GM08714 (cell line): ENCODE data around the gene SLC38A11.
"Not testable (repeated sequence)": the region's sequence is repeated elsewhere in the genome, so short reads cannot be mapped to it uniquely, and the experiment has no call there.

ENCODE experiments used
- H3K4me3 ChIP-seq: fragments of 200-500 bp; sonication (Bioruptor generic); 2 replicates; pipeline ENCODE4 v1.5.1; 2014; ENCODE audit warnings: mild to moderate bottlenecking, low read length, inconsistent platforms
- ZNF274 ChIP-seq: IDR thresholded peaks from 2 replicates; pipeline ENCODE4 v1.6.1; 2012; ENCODE audit warnings: mild to moderate bottlenecking, low read depth, low read length

The SLC38A11 gene

DNA sequence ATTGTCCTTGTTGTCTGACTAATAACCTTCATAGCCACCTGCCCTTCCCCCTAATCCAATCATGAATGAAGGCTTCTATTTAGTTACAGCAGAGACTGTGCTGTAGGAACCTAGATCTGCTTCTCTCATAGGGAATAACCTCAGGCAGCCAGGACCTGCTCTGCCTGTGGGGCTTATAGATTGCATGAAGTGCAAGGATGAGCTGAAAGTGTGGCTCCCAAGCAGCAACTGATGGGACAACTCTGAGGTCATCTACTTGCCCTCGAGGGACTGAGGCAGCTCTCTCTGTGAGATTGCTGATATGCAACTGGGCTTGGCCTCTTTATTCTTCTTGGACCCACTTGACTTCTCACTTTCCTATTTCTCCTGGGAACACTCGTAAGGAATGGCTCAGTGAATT lies 23.8 kb upstream of the SLC38A11 start:
- TF ChIP-seq ZNF274: no peak

GRCh38 chr2:164976875-164977470 lies 21.6 kb upstream of the SLC38A11 start:
- H3K4me3 ChIP-seq: not testable (repeated sequence)

More for the DNA sequence above, 23.8 kb upstream of the SLC38A11 start:
- no peak overlapping the region for H3K4me3 ChIP-seq

DNA sequence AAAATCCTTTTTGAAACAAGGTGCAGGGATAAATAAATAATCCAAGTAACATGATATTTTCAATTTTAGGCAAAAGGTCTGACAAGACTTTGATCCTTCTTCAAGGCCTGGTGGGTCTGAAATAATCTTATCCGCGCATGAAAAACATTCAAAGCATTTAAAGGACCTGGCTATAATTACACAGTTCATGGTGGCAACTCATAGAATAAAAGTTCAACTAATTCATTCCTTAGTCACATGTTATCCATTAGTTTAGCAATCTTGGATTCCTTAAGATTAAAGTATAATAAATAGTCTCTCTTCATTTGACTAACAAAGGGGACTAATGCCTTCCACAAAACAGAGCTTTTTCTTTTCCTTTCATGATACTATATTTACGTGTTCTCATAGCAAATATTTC lies 21.0 kb upstream of the SLC38A11 start:
- no peak for TF ChIP-seq ZNF274
- H3K4me3 ChIP-seq: no peak overlapping the region

GRCh38 chr2:164975891-164976290 lies 20.6 kb upstream of the SLC38A11 start:
- no peak overlapping the region for H3K4me3 ChIP-seq
- no peak for TF ChIP-seq ZNF274

DNA sequence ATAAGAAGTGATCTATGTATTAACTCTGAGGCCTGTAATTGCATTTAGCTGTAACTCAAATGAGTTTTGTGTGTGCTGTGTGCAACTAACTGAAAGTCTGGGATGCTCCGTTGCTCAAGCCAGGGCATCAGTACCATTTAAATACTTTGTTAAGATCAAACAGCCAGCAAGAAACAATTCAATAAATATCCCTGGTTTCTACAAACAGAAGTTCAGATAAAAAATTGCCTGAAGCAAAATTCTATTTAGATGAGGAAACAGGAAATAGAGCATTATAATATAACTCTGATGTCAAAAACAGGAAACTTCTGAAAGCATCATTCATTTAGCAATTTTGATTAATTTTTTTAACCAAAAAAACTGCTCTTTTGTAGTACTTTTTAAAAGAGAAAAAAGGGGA lies 18.9 kb upstream of the SLC38A11 start:
- no peak overlapping the region for H3K4me3 ChIP-seq
- TF ChIP-seq ZNF274: no peak

- H3K4me3 ChIP-seq: no peak overlapping the region
- no peak for TF ChIP-seq ZNF274
Observed at GRCh38 chr2:164972216-164972615, 16.9 kb upstream of the SLC38A11 start.

- no peak for TF ChIP-seq ZNF274
Observed at GRCh38 chr2:164969909-164970690, 14.8 kb upstream of the SLC38A11 start.

DNA sequence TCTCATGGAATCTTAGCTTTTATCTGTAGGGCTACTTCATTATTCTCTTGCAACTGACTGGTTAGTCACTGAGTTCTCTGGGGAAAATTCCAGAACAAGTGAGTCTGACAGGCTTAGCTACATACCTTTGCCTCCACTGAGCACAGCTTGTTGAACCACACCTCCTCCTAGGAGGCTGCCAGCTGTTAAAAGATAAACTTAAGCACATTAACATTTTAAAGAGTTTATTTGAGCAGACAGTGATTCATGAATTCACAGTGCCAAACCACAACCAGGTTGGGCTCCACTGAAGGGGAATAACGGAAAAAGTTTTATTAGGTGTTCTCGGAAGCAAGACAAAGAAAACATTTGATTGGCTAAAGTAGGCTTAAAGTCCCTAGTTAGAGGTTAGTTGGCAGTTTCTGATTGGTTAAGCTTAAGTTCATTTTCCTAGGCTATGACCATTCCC lies 12.5 kb upstream of the SLC38A11 start:
- no peak for TF ChIP-seq ZNF274
- no peak overlapping the region for H3K4me3 ChIP-seq

More at GRCh38 chr2:164969909-164970690, 14.8 kb upstream of the SLC38A11 start:
- no peak overlapping the region for H3K4me3 ChIP-seq

- H3K4me3 ChIP-seq: no peak overlapping the region
- TF ChIP-seq ZNF274: no peak
Observed at GRCh38 chr2:164967361-164967760, 12.0 kb upstream of the SLC38A11 start.

DNA sequence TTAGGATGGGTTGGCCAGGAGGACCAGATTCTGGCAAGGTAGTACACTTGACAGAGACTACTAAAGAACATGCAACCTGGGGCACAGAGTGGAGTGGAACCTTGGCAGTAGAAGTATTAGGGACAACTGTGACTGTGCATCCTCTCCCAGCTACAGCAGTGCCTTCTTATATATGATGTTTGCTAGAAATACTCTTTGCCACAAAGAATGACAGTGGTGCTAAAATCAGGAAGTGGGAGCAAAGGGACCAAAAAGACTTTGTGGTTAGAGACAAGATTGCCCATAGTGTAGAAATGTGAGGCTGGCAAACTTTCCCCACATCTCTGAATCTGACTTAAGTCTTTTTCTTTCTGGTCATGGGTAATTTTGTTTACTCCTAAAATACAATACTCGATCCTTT lies 9.4 kb upstream of the SLC38A11 start:
- no peak for TF ChIP-seq ZNF274
- H3K4me3 ChIP-seq: no peak overlapping the region

GRCh38 chr2:164960159-164960558 lies 4.8 kb upstream of the SLC38A11 start:
- no peak for TF ChIP-seq ZNF274
- H3K4me3 ChIP-seq: no peak overlapping the region

- no peak overlapping the region for H3K4me3 ChIP-seq
Observed at GRCh38 chr2:164954186-164954585, 1.1 kb downstream of the SLC38A11 start.

GRCh38 chr2:164953279-164953678 lies 2.0 kb downstream of the SLC38A11 start:
- no peak overlapping the region for H3K4me3 ChIP-seq
- TF ChIP-seq ZNF274: no peak

More at GRCh38 chr2:164954186-164954585, 1.1 kb downstream of the SLC38A11 start:
- no peak for TF ChIP-seq ZNF274

DNA sequence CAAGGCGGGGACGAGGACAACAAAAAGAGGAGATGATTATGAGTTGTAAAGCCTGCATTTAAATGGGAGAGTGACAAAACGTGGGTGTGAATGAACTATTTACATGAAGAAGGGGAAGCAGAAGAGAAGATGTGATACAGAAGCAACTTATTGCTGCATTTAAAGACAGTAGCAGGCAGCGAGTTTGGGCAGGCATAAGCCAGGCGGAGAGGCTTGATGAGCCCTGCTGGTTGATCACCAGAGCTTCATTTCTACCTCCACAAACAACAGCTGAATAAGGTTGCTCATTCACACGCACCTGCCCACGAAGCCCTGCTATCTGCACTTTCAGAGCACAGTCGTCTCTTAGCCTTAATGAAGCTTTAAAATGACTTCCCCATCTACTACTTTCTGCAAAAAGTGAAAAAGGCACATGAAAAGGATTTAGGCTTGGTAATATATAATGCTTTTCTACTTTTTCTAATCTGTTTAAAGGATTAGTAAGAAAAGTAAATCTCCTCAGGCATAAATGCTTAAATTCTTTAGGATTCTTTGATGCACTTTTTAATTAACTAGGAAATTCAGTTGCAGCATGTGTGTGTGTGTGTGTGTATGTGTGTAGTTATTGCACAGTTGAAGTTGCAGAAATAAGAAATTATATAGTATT lies 3.1 kb downstream of the SLC38A11 start:
- no peak overlapping the region for H3K4me3 ChIP-seq
- TF ChIP-seq ZNF274: no peak

DNA sequence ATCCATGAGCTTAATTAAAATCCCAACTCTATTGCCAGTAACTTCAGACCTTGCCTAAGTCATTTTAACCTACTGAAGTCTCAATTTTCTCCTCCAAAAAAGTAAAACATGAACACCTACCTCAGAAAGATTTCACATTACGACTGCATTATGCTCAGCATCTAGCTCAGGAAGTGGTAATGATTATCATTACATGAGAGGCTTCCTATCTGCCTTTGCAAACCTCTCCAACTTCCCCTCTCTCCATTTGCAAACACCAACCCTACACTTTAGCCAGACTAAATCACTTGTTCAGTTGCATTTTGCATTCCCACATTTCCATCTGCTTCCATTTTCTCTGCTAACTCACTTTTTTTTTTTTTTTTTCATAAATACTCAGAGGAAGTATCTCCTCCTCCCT lies 6.8 kb downstream of the SLC38A11 start:
- no peak overlapping the region for H3K4me3 ChIP-seq
- TF ChIP-seq ZNF274: no peak
